Colonic mucosa (tissue), 4 donors: ENCODE measurements around the gene MAP2. TPM values are rescaled to one million over a fixed set of nuclear protein-coding genes. Genes with fewer than 3 reads are reported as not detected.

ENCODE experiments used
- DNase-seq: peaks from one replicate; pipeline ENCODE4 v3.0.0-alpha.2; 2020
- H3K27ac ChIP-seq: fragments of 200-600 bp; one replicate; pipeline ENCODE4 v1.8.0; 2021
- H3K27me3 ChIP-seq: fragments of 200-600 bp; one replicate; pipeline ENCODE4 v1.8.0; 2021
- H3K36me3 ChIP-seq: fragments of 200-600 bp; one replicate; pipeline ENCODE4 v1.8.0; 2021
- H3K4me1 ChIP-seq: fragments of 200-600 bp; one replicate; pipeline ENCODE4 v1.8.0; 2021; ENCODE audit warnings: mild to moderate bottlenecking
- H3K4me3 ChIP-seq: fragments of 200-600 bp; one replicate; pipeline ENCODE4 v1.8.0; 2021
- H3K9ac ChIP-seq, 2 donors: one replicate each; pipeline ENCODE4 v1.7.0; 2013; ENCODE audit warnings: control low read depth in 2 of 2, low read depth in 2 of 2, low read length in 2 of 2
- H3K9me3 ChIP-seq: fragments of 200-600 bp; one replicate; pipeline ENCODE4 v1.8.0; 2021
- CTCF ChIP-seq: fragments of 200-600 bp; IDR thresholded peaks from one replicate; pipeline ENCODE4 v1.8.0; 2022; ENCODE audit warnings: antibody characterized with exemption, mild to moderate bottlenecking
- intact Hi-C: fragments of 100-400 bp; cut with DNase I; formaldehyde crosslinking; loops from one replicate; pipeline ENCODE4 v1.14.1; 2022
- total RNA-seq, 2 donors: library from RNA; stranded (reverse); fragmentation: NEBNext Ultra II Directional in 1 of 2; extraction: Animal tissue kit (Norgen Biotek cat#: 25700) in 1 of 2; gene quantifications; one replicate each; pipeline ENCODE4 v1.2.1, GENCODE V29; 2021
- donor health status: healthy.
- donor health status: DM: no; HTN: no; CAD: no.
- donor health status: DM: no; HTN: no; CAD: no.

MAP2 gene
- total RNA-seq, 2 donors from 2014 or later: 0.84 to 1.4 TPM

GRCh38 chr2:209458008-209458979 is 34.4 kb downstream of the MAP2 start:
- H3K4me1 ChIP-seq: no peaks in the 10 kb centered on the region
- intact Hi-C loops: no loop called here
- no peaks in the 10 kb centered on the region for H3K27me3 ChIP-seq
- no peaks in the 10 kb centered on the region for H3K9me3 ChIP-seq
- DNase-seq: no peak
- H3K36me3 ChIP-seq: no peaks in the 10 kb centered on the region
- no peak for TF ChIP-seq CTCF
- H3K4me3 ChIP-seq: no peak overlapping the region
- no peak overlapping the region for H3K9ac ChIP-seq
- no peak overlapping the region for H3K27ac ChIP-seq

GRCh38 chr2:209459359-209459758 is 35.5 kb downstream of the MAP2 start:
- TF ChIP-seq CTCF: no peak
- H3K4me1 ChIP-seq: no peaks in the 10 kb centered on the region
- no peak for DNase-seq
- no peaks in the 10 kb centered on the region for H3K27me3 ChIP-seq
- H3K9ac ChIP-seq: no peak overlapping the region
- no peaks in the 10 kb centered on the region for H3K36me3 ChIP-seq
- no peak overlapping the region for H3K27ac ChIP-seq
- no peak overlapping the region for H3K4me3 ChIP-seq
- no peaks in the 10 kb centered on the region for H3K9me3 ChIP-seq
- intact Hi-C loops: no loop called here

DNA sequence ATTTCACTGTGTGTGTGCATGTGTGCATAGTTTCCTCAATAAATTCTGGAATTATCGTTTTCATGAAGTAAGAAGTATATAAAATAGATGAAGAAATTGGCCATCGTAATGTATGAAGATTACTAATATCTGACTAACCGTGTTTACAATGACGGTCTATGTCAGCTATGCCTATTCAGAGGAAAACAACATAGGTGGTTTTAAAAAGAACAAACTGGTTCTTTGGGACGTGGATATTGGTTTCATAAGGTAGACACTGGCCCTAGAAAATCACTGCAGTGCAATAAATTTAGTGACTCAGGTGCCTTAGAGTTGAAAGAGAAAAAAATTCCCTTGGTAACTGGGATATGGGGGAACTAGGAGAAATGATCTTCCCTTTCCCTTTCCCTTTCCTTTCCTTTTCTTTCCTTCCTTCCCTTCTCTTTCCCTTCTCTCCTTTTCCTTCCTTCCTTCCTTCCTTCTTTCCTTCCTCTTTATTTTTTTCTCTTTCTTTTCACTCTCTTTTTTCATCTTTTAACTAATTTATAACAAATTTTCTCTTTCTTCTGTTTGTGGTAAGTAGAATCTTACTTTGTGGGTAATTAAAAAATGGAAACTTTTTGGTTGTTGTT is 36.4 kb downstream of the MAP2 start:
- Histone ChIP-seq H3K36me3 (no peaks in the 10 kb centered on the region), H3K27me3 (no peaks in the 10 kb centered on the region), H3K9me3 (no peaks in the 10 kb centered on the region), H3K4me3 (no peak overlapping the region), H3K9ac (no peak overlapping the region), H3K27ac (no peak overlapping the region), H3K4me1 (no peaks in the 10 kb centered on the region)
- TF ChIP-seq CTCF: no peak
- intact Hi-C loops: no loop called here
- no peak for DNase-seq

DNA sequence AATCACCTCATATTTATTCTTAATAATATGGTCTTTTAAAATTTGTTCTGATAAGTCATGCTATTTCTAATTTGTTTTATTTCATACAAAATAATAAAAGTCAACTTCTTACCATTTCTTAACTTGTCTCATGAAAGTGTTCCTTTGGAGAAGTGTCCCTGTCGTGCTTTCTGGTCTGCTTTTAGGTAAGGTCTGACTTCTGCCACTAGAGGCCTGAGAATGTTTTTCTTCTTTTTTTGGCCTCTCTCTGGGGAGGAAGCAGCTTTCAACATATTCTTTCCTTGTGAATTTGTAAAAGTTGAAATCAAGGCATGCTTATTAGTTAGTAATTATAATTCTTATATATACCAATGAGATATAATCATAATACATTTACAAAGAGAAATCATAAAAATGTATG is 39.4 kb downstream of the MAP2 start:
- DNase-seq: no peak
- intact Hi-C loops: no loop called here
- H3K27me3 ChIP-seq: no peaks in the 10 kb centered on the region
- no peak overlapping the region for H3K27ac ChIP-seq
- H3K4me1 ChIP-seq: no peaks in the 10 kb centered on the region
- H3K4me3 ChIP-seq: no peak overlapping the region
- no peaks in the 10 kb centered on the region for H3K36me3 ChIP-seq
- no peak for TF ChIP-seq CTCF
- H3K9ac ChIP-seq: no peak overlapping the region
- no peaks in the 10 kb centered on the region for H3K9me3 ChIP-seq

DNA sequence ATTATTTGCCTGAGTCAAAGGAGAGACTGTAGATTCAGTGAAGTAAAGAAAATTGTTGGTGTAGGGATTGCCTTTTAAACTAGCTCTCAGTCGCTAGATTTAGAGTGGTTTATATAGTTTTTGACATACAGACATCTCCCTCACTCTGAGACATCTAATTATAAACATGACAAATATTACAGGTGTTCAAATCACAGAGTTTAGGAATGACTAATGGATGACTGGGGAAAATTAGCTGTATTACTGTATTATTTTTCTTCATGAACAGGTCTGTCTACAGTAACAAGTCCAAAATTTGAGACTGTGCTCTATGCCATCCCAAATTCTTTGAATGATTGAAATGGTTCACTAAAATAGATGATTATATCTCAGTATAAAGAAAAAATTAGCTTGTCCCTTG is 40.0 kb downstream of the MAP2 start:
- no peaks in the 10 kb centered on the region for H3K27me3 ChIP-seq
- H3K4me1 ChIP-seq: no peaks in the 10 kb centered on the region
- no peak for TF ChIP-seq CTCF
- no peak overlapping the region for H3K4me3 ChIP-seq
- intact Hi-C loops: no loop called here
- no peak overlapping the region for H3K27ac ChIP-seq
- H3K9ac ChIP-seq: no peak overlapping the region
- H3K9me3 ChIP-seq: no peaks in the 10 kb centered on the region
- no peak for DNase-seq
- no peaks in the 10 kb centered on the region for H3K36me3 ChIP-seq
